ENCODE data around the gene ITGAX.
"Not testable (repeated sequence)": the region's sequence is repeated elsewhere in the genome, so short reads cannot be mapped to it uniquely, and the experiment has no call there.

Gene ITGAX

DNA sequence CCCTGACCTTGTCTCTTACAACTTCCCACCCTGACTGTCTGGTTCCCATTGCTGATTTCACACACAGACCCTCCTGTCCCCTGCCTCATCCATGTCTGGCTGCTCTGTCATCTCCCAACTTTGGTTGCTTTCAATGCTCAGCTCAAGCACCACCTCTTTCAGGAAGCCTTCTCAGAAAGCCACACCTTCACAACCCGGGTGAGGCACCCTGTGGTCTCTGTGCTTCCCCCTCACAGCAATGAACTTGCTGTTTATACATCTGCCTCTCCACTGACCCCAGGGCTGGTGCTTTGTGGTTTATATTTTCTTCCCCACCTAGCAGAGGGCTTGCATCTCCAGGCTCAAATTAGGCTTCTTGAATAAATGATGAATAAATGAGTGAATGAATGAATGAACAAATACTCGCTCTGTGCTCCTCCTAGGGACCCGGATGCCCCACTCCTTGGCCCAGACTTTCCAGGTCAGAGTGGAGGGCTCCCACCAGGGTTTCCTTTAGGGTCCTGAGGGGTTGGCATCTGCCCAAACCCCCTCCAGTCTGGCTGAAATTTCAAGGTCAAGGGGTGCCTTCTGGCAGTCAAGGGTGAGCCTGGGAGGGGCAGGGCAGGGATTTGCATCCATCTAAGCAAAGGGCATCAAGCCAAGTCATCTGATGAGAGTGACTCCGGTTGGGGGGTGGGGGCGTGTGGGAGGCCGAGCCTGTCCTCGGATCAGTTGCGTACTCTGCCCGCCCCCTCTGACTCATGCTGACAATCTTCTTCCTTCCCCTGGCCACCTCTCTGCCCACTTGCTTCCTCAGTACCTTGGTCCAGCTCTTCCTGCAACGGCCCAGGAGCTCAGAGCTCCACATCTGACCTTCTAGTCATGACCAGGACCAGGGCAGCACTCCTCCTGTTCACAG lies at the start of gene ITGAX:
Gene ITGAX, plus strand, starts transcription at position 783 of the 898 bp plus-strand sequence. Its CDS starts 79 bp downstream, at position 862.
- DNase-seq: peak; percentile 97

DNA sequence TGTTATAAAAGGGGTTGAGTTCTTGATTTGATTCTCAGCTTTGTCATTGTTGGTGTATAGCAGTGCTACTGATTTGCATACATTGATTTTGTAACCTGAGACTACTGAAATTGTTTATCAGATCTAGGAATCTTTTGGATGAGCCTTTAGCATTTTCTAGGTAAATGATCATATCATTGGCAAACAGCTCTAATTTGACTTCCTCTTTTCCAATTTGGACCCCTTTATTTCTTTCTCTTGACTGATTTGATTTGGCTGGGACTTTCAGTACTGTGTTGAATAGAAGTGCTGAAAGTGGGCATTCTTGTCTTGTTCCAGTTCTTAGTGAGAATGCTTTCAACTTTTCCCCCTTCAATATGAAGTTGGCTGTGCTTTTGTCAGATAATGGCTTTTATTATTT lies 49.8 kb upstream of the ITGAX start:
- no peak for DNase-seq

DNA sequence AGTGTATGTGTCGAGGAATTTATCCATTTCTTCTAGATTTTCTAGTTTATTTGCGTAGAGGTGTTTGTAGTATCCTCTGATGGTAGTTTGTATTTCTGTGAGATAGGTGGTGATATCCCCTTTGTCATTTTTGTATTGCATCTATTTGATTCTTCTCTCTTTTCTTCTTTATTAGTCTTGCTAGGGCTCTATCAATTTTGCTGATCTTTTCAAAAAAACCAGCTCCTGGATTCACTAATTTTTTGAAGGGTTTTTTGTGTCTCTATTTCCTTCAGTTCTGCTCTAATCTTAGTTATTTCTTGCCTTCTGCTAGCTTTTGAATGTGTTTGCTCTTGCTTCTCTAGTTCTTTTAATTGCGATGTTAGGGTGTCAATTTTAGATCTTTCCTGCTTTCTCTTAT lies 46.6 kb upstream of the ITGAX start:
- not testable (repeated sequence) for DNase-seq

DNA sequence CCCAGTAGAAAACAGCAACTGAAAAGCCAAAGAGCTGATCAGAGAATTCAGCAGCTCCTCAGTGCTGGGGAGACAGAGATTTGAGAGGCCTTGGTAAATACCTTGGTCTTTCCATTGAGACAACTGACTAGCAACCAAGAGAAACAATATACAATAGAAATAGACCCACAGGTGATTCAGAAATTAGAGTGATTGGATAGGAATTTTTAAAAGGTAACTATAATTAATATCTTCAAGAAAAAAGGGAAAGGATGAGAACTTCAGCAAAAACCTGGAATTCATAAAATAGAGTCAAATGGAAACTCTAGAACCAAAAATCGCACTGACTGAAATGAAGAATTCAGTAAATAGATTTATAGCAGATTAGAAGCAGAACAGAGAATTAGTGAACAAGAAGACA lies 32.5 kb upstream of the ITGAX start:
- no peak for DNase-seq

DNA sequence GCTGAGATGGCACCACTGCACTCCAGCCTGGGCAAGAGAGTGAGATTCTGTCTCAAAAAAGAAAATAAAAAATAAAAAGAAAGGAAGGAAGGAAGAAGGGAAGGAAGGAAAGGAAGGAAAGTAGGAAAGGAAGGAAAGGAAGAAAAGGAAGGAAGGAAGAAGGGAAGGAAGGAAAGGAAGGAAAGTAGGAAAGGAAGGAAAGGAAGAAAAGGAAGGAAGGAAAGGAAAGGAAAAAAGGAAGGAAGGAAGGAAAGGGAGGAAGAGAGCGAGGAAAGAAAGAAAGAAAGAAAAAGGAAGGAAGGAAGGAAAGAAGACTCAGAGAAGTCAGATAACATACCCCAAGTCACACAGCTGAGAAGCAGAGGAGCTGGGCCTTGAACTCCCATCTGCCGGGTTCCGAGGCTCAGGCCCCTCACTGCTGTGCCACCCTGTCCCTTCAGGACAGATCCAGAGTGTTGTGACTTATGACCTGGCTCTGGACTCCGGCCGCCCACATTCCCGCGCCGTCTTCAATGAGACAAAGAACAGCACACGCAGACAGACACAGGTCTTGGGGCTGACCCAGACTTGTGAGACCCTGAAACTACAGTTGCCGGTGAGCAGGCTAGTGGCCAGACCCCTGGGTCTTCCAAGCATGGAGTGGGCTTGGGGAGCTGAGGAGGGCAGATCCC lies 30.9 kb upstream of the ITGAX start:
- DNase-seq: no peak

DNA sequence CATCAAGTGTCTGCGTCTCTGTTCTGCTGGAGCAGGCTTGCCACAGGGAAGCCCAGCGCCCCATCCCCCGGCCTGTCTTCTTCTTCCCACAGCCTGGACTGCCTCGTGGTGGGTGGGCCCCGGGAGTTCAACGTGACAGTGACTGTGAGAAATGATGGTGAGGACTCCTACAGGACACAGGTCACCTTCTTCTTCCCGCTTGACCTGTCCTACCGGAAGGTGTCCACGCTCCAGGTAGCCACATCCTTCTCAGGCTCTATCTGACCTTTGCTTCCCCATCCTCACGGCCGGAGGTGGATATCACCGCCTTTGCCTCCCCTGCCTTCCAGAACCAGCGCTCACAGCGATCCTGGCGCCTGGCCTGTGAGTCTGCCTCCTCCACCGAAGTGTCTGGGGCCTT lies 29.8 kb upstream of the ITGAX start:
- DNase-seq: no peak

DNA sequence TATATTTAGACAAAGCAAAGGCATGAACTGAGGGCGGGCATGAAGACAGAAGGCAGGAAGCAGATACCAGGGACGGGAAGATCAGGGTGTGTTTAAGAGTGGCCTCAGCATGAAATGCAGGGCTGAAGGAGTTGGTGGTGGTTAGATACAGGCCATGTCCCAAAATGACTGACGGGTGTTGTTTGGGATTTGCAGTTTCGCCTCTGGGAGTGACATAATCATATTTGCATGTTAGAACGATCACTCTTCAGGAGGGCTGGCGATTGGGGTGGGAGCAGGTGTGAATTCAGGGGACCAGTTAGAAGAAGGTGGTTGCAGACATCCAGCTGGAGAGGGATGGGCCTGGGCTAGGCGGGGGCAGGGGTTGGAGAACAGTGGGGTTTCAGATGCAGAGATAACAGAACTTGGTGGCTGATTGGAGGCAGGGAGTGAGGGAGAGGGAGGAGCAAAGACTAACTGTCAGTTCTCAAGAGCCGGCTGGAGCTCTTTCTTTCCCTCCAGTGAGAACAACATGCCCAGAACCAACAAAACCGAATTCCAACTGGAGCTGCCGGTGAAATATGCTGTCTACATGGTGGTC lies 27.2 kb upstream of the ITGAX start:
- DNase-seq: no peak

DNA sequence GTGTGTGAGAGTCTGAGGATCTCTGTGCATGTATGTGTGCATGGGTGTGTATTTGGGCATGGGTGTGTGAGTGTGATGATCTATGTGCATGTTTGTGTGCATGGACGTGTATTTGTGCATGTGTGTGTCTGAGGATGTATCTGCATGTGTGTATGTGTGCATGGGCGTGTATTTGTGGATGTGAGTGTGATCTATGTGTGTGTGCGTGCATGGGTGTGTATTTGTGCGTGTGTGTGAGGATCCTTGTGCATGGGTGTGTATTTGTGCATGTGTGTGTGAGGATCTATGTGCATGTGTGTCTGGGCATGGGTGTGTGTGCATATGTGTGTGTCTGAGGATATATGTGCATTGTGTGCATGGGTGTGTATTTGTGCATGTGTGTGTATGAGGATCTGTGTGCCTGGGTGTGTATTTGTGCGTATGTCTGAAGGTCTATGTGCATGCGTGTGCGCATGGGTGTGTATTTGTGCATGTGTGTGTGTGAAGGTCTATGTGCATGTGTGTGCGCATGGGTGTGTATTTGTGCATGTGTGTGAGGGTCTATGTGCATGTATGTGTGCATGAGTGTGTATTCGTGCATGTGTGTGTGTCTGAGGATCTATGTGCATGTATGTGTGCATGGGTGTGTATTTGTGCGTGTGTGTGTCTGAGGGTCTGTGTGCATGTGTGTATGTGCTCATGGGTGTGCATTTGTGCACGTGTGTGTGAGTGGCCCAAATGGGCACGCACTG lies 26.5 kb upstream of the ITGAX start:
- DNase-seq: no peak

DNA sequence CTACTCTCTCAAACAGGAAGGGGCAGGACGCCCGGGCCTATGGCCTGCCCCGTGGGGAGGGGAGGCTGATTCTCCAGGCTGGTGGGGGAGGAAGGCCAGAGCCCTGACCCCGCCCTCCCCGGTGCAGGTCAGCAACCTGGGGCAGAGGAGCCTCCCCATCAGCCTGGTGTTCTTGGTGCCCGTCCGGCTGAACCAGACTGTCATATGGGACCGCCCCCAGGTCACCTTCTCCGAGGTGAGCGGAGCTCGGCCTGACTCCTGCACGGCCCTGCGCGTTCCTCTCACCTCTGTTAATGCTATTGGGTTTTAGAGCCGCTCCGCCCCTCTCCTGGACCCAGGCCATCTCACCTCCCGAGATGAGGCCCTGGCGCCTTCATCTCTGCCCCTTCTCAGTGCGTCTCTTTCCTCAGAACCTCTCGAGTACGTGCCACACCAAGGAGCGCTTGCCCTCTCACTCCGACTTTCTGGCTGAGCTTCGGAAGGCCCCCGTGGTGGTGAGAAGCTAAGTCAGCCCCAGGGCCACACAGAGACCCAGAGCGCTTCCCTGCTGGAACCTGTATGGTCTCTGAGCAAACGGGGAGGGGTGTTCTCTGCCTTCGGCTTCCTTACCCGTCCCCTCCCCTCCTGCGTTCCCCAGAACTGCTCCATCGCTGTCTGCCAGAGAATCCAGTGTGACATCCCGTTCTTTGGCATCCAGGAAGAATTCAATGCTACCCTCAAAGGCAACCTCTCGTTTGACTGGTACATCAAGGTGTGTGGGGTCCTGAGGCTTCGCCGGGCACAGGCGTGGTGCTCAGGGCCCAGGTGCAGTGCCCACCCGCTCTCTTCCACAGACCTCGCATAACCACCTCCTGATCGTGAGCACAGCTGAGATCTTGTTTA lies 25.1 kb upstream of the ITGAX start:
- DNase-seq: no peak

DNA sequence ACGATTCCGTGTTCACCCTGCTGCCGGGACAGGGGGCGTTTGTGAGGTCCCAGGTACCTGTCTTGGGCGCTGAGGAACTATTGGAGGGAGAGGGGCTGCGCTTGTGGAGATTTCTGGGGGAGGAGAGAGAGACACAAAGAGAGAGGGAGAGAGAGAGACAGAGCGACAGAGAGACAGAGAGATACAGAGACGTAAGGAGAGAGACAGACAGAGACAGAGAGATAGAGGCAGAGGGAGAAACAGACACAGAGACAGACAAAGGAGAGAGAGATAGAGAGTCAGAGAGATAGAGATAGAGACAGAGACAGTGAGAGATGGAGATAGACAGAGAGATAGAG lies 24.5 kb upstream of the ITGAX start:
- no peak for DNase-seq

DNA sequence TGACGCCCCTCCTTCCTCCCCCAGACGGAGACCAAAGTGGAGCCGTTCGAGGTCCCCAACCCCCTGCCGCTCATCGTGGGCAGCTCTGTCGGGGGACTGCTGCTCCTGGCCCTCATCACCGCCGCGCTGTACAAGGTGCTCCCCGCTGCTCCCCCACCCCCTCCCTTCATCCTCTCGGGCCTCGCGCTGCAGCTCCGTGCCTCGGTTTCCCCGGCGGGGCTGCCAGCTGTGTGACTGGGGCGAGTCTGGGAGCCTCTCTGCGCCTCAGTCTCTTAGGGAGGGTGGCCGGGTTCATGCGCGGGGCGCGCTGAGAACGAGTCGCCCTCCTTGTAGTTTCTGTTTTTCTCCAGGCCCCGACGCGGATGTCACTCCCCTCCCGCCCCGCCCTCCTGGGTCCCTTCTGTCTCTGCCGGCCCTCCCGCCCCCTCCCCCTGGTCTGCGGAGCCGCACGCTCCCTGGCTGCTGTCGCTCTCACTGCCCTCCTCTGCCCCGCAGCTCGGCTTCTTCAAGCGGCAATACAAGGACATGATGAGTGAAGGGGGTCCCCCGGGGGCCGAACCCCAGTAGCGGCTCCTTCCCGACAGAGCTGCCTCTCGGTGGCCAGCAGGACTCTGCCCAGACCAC lies 23.7 kb upstream of the ITGAX start:
- no peak for DNase-seq

DNA sequence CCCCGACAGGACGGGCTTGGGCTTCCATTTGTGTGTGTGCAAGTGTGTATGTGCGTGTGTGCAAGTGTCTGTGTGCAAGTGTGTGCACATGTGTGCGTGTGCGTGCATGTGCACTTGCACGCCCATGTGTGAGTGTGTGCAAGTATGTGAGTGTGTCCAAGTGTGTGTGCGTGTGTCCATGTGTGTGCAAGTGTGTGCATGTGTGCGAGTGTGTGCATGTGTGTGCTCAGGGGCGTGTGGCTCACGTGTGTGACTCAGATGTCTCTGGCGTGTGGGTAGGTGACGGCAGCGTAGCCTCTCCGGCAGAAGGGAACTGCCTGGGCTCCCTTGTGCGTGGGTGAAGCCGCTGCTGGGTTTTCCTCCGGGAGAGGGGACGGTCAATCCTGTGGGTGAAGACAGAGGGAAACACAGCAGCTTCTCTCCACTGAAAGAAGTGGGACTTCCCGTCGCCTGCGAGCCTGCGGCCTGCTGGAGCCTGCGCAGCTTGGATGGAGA lies 23.1 kb upstream of the ITGAX start:
- peak; percentile 39 for DNase-seq

DNA sequence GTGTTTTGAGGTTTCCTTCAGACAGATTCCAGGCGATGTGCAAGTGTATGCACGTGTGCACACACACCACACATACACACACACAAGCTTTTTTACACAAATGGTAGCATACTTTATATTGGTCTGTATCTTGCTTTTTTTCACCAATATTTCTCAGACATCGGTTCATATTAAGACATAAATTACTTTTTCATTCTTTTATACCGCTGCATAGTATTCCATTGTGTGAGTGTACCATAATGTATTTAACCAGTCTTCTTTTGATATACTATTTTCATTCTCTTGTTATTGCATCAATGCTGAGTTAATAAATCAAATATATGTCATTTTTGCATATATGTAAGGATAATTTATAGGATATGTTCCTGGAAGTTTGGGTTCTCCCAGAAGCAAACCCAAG lies 22.4 kb upstream of the ITGAX start:
- no peak for DNase-seq

DNA sequence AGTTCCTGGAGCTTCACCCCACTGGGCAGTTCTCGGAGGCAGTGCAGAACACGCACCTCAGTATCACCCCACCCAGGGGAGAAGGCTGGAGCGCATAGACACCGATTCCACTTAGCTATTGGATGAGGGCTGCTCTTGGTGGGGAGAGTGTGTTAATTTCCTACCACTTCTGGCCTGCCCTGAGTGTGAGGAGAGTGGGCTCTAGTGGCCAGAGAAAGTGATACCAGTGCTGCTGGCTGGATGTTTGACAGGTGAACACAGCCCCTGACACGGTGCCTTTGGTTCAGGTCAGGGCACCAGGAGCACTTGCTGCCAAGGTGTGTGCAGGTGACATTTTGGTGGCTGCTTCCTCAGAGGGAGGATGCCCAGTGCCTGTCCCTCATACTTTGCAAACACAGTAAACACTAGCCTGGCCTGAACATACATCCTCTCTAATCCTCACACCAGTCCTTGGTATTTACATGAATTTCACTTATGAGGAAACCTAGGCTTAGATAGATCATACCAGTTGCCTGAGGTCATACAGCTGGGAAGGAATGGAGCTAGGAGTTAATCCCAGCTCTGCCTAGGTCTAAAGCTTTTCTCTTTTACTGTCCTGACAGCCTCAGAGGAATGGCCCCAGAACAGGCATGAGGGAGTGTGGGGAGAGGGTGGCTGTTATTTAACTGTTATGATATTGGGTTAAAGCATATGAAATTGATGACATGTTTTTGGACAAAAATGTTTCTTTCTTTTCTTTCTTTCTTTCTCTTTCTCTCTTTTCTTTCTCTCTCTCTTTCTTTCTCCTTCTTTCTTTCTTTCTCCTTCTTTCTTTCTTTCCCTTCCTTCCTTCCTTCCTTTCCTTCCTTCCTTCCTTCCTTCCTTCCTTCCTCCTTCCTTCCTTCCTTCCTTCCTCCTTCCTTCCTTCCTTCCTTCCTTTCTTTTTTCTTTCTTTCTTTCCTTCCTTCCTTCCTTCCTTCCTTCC lies 21.0 kb upstream of the ITGAX start:
- no peak for DNase-seq

DNA sequence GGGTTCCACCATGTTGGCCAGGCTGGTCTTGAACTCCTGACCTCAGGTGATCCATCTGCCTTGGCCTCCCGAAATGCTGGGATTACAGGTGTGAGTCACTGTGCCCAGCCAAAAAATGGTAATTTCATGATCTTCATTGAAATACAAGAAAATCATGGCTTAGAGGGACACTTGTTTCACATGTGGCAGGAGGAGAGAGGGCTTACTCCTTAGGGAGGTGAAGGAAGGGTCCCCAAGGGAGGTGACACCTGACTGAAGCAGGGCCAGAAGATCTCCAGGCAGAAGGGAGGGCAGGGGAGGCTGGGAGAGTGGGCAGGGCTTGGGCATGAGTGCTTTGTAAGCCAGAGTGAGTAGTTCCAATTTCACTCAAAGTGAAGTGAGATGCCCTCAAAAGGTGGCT lies 20.0 kb upstream of the ITGAX start:
- no peak for DNase-seq

DNA sequence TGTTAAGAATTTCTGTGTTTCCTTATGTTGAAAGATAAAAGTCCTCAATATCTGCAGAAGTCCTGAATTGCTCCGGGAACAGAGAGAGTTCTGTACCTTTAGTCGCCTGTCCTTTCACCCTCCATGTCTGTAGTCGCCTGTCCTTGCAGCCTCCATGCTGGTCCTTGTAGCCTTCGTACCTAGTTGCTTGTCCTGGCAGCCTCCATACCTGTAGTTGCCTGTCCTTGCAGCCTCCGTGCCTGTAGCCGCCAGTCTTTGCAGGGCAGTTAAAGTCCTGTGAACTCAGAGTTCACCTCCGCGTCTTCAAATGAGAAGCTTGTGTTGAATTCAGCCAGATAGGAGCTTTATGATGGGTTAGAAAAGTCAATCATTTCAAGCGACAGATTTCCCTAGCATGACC lies 19.5 kb upstream of the ITGAX start:
- no peak for DNase-seq

DNA sequence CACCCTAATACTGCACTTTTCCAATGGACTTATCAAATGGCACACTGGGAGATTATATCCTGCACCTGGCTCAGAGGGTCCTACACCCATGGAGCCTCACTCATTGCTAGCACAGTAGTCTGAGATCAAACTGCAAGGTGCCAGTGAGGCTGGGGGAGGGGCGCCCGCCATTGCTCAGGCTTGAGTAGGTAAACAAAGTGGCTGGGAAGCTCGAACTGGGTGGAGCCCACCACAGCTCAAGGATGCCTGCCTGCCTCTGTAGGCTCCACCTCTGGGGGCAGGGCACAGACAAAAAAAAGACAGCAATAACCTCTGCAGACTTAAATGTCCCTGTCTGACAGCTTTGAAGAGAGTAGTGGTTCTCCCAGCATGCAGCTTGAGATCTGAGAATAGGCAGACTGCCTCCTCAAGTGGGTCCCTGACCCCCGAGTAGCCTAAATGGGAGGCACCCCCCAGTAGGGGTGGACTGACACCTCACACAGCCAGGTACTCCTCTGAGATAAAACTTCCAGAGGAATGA lies 16.8 kb upstream of the ITGAX start:
- not testable (repeated sequence) for DNase-seq

DNA sequence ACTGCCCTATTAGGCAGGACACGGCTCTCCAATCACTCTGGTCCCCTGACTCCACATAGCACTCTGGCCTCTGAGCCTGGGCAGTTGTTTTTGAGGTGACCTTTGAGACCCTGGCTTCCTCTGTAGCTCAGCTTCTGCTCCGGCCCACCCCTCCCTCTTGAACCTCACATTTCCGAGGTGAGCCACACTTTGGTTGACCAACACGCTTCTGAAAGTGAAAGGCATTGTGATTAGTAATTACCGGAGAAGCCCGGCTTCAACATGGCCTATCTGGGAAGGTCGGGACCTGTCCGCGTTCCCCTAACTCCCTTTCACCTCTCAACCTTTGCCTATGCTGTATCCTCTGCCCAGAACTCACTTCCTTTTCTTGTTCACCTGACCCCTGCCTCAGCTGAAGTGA lies 10.3 kb upstream of the ITGAX start:
- peak; percentile 74 for DNase-seq

DNA sequence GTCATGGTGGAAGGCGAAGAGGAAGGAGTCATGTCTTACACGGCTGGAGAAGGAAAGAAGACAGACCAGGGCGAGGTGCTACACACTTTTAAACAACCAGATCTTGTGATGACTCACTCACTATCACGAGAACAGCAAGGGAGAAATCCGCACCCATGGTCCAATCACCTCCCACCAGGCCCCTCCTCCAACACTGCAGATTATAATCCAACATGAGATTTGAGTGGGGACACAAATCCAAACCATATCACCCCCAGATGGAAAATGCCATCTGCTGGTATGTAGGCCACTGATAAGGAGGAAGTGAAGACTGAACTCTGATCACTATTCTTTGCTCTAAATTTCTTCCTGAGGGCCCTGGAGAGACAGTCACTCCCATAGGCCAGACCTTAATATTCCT lies 7.5 kb upstream of the ITGAX start:
- no peak for DNase-seq

DNA sequence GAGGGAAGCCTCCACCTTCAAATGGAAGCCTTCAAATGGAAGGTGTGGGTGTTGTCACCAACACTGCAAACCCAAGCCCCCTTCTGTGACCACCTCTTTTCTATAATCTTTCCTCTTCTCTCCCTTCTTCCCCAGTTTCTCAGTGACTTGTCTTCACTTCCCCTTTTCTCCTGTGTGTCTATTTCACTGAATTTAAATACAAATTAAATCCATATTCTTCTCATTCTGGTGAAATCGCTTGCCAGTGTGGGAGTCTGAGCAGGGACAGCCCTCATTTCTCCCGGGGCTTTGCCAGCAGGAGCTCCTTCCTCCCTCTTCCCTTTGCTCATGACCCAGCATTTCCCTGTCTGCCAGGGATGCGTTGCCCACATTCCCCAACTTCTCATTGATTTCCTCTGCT lies 6.4 kb upstream of the ITGAX start:
- DNase-seq: peak; percentile 61
